PC-3 (cell line): ENCODE data around the gene APOBEC3G.

ENCODE experiments used
- EZH2phosphoT487 ChIP-seq: fragments of 300-600 bp; sonication (generic); IDR thresholded peaks from 2 replicates; pipeline ENCODE4 v1.6.1; 2018; ENCODE audit warnings: mild to moderate bottlenecking, antibody characterized with exemption, low read length, borderline replicate concordance
- TF ChIP-seq, protein P1 (sequence below): fragments of 300-600 bp; sonication (generic); conservative IDR thresholded peaks from 2 replicates; pipeline ENCODE4 v1.5.1; 2017; ENCODE audit warnings: antibody characterized with exemption, low read depth, mild to moderate bottlenecking, low read length

DNA sequence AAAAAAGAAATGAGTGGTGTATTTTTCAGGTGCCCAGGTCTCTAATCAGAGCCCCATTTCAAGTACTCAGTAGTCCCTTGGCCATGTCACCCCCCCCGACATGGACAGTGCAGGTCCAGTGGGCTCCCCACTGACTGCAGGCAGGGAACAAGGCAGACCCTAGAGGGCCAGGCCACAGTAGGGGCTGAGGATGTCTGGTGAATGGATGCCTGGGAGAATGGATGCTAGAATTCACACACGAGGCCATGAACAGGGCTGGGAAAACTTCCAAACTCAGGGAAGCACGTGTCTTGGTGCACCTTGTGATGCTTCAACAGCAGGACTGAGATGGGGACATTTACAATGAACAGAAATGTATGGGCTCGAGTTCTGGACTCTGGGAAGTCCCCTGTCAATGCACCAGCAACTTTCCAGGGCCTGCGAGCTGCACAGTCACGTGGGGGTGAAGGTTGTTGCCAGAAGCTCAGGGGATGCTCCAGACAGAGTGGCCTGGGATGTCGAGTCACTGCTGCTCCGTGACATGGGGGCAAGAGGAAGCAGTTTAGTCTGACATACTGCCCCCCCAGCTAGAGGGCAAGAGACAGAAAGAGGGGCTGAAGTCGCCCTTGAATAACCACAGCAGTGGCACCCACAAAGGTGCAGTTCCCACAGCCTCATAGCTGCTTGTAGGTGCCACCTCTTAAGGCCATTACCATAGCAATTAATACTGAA lies 3.1 kb downstream of the APOBEC3G start:
- no peak for TF ChIP-seq EZH2phosphoT487
- TF ChIP-seq, protein P1, sequence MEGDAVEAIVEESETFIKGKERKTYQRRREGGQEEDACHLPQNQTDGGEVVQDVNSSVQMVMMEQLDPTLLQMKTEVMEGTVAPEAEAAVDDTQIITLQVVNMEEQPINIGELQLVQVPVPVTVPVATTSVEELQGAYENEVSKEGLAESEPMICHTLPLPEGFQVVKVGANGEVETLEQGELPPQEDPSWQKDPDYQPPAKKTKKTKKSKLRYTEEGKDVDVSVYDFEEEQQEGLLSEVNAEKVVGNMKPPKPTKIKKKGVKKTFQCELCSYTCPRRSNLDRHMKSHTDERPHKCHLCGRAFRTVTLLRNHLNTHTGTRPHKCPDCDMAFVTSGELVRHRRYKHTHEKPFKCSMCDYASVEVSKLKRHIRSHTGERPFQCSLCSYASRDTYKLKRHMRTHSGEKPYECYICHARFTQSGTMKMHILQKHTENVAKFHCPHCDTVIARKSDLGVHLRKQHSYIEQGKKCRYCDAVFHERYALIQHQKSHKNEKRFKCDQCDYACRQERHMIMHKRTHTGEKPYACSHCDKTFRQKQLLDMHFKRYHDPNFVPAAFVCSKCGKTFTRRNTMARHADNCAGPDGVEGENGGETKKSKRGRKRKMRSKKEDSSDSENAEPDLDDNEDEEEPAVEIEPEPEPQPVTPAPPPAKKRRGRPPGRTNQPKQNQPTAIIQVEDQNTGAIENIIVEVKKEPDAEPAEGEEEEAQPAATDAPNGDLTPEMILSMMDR, result no peak
